ENCODE results near the gene RAD51B.

GRCh38 chr14:68521961-68522509 is 702.5 kb downstream of the RAD51B start:
- TF ChIP-seq CTCF (IDR thresholded peaks at IDR 0.05): no peak
- no peak for TF ChIP-seq EP300 (IDR thresholded peaks at IDR 0.05)

Data from ovary (tissue), 3 donors.